Activated CD4-positive, alpha-beta T cell treated with anti-CD3 and anti-CD28 coated beads, Interleukin-2, amount 10 ng/mL, durations not matched to agents 7 days and 5 days (primary cell): ENCODE measurements around the gene PLD4. TPM values are rescaled to one million over a fixed set of nuclear protein-coding genes. Genes with fewer than 3 reads are reported as not detected.
"Not testable (repeated sequence)": the region's sequence is repeated elsewhere in the genome, so short reads cannot be mapped to it uniquely, and the experiment has no call there.

Source experiments
- CTCF ChIA-PET: fragments of 350-600 bp; sonication (Branson Sonifier 250); formaldehyde crosslinking; loops from one replicate; lab custom pipeline; 2021; ENCODE audit warnings: antibody characterized with exemption; lab: Charles Lee
- POLR2A ChIA-PET: fragments of 350-600 bp; sonication (Branson Sonifier 250); formaldehyde crosslinking; loops from one replicate; lab custom pipeline; 2021; ENCODE audit warnings: antibody characterized with exemption; lab: Charles Lee
- DNase-seq: peaks from one replicate; pipeline ENCODE4 v3.0.0-alpha.2; 2020
- H3K27ac Mint-ChIP-seq: one replicate; pipeline ENCODE4 v1.8.0; 2021; ENCODE audit warnings: mild to moderate bottlenecking, moderate library complexity, mixed read lengths
- H3K27me3 Mint-ChIP-seq: one replicate; pipeline ENCODE4 v1.8.0; 2021; ENCODE audit warnings: mixed read lengths
- H3K36me3 Mint-ChIP-seq: one replicate; pipeline ENCODE4 v1.8.0; 2021; ENCODE audit warnings: low read depth, mixed read lengths
- H3K4me1 Mint-ChIP-seq: one replicate; pipeline ENCODE4 v1.8.0; 2021; ENCODE audit warnings: mixed read lengths
- H3K4me3 Mint-ChIP-seq: one replicate; pipeline ENCODE4 v1.8.0; 2021; ENCODE audit warnings: mild to moderate bottlenecking, moderate library complexity, mixed read lengths
- H3K9me3 Mint-ChIP-seq: one replicate; pipeline ENCODE4 v1.8.0; 2021; ENCODE audit warnings: mixed read lengths
- total RNA-seq, 2 experiments: library from RNA; stranded (reverse); gene quantifications; one replicate each; pipeline ENCODE4 v1.2.3, GENCODE V29; 2021

PLD4 gene
- total RNA-seq, 2 experiments from 2014 or later: not detected

DNA sequence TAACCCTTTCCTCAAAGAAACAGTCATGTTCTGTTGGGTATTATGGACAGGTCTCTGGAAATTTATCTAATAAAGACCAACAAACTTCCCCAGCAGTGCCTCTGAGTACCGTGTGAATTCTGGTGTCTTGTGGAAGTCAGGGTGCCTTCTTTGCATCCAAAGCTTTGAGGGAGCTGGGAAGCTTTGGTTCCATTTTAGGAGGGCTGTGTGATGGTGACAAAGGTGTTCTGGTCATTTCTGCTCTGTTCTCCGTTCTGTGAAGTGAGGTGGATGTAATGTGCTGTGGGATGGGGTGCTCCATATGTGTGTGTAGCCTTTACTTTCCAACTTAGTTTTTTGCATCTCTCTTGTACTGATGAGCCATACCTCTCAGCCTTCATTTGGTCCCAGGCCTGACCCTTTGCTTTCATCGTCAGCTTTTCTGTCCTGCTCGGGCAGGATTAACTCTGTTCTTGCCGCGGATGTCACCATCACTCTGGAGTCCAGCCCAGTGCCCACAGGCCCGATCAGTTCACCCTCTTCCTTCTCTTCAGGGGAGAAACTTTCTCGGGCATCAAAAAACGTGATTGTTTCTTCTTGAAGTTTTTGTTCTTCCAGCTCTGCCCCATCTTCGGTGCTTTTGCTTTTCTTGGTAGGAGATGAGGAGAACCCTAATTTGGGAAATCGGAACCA is 13.2 kb downstream of the PLD4 start:
- Mint-ChIP-seq H3K9me3 (no peaks in the 10 kb centered on the region), H3K27me3 (peaks cover 33% of the 10 kb centered on the region), H3K4me1 (peaks cover 3% of the 10 kb centered on the region), H3K27ac (no peak overlapping the region), H3K36me3 (no peaks in the 10 kb centered on the region), H3K4me3 (no peak overlapping the region)
- no peak for DNase-seq
- POLR2A ChIA-PET: no interaction called here
- CTCF ChIA-PET: no interaction called here

DNA sequence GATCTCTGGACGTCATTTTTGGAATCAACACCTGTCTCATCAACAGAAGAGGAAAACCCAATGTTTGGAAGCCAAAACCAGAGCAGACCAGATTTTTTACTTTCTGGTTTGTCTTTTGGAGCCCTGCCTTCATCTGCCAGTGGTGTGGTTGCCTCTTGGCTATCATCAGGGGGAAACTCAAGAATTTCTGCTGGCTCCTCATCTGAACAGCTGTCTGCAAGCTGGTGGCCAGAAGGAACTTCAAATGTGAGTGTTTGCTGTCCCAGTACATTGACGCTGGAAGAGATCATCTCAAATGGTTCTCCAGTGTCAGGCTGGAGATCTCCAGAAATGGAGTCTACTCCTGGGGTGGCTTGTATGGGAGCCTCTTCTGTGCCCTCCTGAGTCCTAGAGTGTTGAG is 13.8 kb downstream of the PLD4 start:
- H3K36me3 Mint-ChIP-seq: no peaks in the 10 kb centered on the region
- H3K4me3 Mint-ChIP-seq: no peak overlapping the region
- H3K9me3 Mint-ChIP-seq: no peaks in the 10 kb centered on the region
- H3K4me1 Mint-ChIP-seq: peaks cover 3% of the 10 kb centered on the region
- POLR2A ChIA-PET: no interaction called here
- peaks cover 33% of the 10 kb centered on the region for H3K27me3 Mint-ChIP-seq
- no peak overlapping the region for H3K27ac Mint-ChIP-seq
- CTCF ChIA-PET: no interaction called here
- DNase-seq: no peak

DNA sequence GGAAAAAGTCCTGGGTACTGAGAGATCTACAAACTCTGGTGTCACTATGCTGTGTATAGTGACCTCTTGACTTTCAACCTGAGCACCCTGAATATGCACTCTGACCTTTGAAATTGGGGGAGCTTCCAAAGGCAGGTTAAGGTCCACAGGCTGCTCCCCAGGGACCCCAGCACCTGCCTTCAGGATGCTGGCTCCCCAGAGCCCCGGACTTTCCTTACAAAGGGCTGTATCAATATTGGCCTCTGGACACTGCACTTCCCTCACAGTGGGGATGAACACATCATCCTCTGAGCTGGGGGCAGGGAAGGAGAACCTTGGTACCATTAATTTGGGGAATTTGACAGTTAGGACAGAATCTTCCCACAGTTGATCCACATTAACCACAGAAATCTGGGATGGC is 14.3 kb downstream of the PLD4 start:
- Mint-ChIP-seq H3K27me3 (peaks cover 32% of the 10 kb centered on the region), H3K9me3 (no peaks in the 10 kb centered on the region), H3K36me3 (no peaks in the 10 kb centered on the region), H3K4me1 (peaks cover 3% of the 10 kb centered on the region), H3K4me3 (no peak overlapping the region), H3K27ac (no peak overlapping the region)
- no peak for DNase-seq
- ChIA-PET POLR2A (no interaction called here), CTCF (no interaction called here)

DNA sequence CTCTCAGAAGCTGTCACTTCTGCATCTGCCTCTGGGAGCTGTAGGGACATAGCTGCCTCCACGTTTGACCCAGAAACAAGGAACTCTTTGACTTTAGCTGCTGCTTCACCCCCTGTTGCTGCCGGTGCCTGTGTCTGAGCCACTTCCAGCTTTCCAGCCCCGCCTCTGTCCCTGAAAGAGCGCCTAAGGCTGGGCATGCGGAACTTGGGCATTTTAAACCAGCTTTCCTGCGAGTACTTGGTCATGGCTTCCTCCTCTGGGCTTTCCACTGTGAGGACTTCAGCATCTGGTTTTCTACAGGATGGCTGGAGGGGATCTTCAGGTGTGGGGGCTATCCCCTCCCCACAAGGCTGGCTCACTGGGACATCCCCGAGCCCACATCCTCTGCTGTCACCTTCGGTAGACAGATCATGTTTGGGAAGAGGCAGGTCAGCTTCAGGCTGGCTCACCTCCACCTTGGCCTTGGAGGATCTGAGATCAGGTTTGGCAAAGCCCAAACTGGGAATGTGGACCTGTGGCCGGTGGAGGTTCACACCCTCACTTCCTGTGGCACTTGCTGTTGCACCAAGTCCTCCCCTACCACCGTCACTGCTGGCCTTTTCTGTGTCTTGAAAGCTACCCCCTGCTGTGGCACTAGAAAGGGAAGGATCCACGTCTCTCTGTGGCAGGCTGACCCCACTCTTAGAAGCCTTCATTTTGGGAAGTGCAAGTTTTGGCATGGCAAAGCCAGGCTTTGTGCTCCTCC is 15.2 kb downstream of the PLD4 start:
- Mint-ChIP-seq H3K4me1 (no peaks in the 10 kb centered on the region), H3K36me3 (no peaks in the 10 kb centered on the region), H3K9me3 (no peaks in the 10 kb centered on the region), H3K27ac (no peak overlapping the region), H3K4me3 (no peak overlapping the region), H3K27me3 (peaks cover 23% of the 10 kb centered on the region)
- CTCF ChIA-PET: no interaction called here
- DNase-seq: no peak
- POLR2A ChIA-PET: no interaction called here

DNA sequence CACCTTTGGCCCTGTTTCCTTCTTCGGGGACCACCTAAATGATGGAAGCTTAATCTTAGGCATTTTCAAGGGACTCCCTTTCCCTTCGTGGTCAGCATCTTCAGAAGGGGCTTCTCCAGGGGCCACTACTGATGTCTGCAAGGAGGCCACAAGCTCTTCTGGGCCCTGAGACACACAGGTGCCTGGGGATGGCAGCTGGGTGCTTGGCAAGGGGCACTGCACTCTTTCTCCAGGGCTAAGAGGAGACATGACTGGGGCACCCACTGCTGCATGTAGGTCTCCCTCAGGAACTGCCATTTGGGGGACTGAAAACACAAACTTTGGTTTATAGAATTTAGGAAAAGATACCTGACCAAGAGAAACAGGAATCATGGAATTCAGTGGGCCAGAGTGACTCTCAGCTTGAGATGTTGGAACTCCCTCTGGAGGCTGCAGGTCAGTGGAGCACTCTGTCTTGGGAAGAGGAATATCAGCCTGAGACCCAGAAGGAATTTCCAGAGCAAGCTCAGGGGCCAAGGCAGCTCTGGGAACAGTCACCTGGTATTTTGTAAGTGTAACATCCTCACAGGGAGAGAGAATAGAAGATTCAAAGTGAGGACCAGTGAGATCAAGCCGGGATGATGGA is 16.0 kb downstream of the PLD4 start:
- H3K4me3 Mint-ChIP-seq: no peak overlapping the region
- peaks cover 18% of the 10 kb centered on the region for H3K27me3 Mint-ChIP-seq
- H3K27ac Mint-ChIP-seq: no peak overlapping the region
- DNase-seq: no peak
- H3K9me3 Mint-ChIP-seq: no peaks in the 10 kb centered on the region
- H3K36me3 Mint-ChIP-seq: no peaks in the 10 kb centered on the region
- ChIA-PET CTCF (no interaction called here), POLR2A (no interaction called here)
- H3K4me1 Mint-ChIP-seq: no peaks in the 10 kb centered on the region

DNA sequence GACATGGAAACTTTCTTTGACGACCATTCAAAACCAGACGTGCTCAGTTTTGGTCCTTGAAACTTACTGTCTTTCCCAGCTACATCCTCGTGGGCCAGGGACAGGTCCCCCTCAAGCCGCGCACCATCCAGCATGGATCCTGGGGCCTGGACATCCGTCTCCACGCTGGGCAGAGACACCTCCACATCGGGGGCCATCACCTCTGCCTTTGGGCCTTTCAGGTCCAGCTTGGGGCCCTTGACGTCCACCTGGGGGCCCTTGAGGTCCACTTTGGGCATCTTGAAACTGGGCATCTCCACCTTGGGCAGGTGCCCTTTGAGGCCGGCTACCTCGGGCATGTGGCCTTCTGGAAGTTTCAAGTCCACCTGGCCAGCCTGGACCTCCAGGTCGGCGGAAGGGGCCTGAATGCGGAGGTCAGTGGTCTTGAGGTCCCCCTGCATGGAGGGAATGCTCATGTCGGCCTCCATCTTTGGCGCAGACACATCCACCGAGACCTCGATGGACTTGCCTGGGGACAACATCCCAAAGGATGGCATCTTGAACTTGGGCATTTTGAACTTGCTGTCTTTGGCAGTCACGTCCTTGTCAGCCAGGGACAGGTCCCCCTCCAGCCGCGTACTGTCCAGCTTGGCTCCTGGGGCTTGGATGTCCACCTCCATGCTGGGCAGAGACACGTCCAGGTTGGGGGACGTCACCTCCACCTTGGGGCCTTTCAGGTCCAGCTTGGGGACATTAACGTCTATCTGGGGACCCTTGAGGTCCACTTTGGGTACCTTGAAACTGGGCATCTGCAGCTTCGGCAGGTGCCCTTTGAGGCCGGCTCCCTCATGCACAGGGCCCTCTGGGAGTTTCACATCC is 17.1 kb downstream of the PLD4 start:
- H3K36me3 Mint-ChIP-seq: no peaks in the 10 kb centered on the region
- ChIA-PET POLR2A (no interaction called here), CTCF (no interaction called here)
- H3K27me3 Mint-ChIP-seq: peaks cover 18% of the 10 kb centered on the region
- no peak overlapping the region for H3K4me3 Mint-ChIP-seq
- H3K4me1 Mint-ChIP-seq: no peaks in the 10 kb centered on the region
- no peaks in the 10 kb centered on the region for H3K9me3 Mint-ChIP-seq
- H3K27ac Mint-ChIP-seq: no peak overlapping the region
- no peak for DNase-seq

DNA sequence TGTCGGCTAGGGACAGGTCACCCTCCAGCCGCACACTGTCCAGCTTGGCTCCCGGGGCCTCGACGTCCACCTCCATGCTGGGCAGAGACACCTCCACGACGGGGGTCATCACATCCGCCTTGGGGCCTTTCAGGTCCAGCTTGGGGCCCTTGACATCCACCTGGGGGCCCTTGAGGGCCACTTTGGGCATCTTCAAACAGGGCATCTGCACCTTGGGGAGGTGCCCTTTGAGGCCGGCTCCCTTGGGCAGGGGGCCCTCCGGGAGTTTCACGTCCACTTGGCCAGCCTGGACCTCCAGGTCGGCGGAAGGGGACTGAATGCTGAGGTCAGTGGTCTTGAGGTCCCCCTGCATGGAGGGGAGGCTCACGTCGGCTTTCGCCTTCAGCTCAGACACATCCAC is 17.9 kb downstream of the PLD4 start:
- no peaks in the 10 kb centered on the region for H3K36me3 Mint-ChIP-seq
- no peak overlapping the region for H3K27ac Mint-ChIP-seq
- H3K27me3 Mint-ChIP-seq: peaks cover 11% of the 10 kb centered on the region
- DNase-seq: no peak
- no peaks in the 10 kb centered on the region for H3K4me1 Mint-ChIP-seq
- POLR2A ChIA-PET: no interaction called here
- no peaks in the 10 kb centered on the region for H3K9me3 Mint-ChIP-seq
- H3K4me3 Mint-ChIP-seq: no peak overlapping the region
- CTCF ChIA-PET: no interaction called here

DNA sequence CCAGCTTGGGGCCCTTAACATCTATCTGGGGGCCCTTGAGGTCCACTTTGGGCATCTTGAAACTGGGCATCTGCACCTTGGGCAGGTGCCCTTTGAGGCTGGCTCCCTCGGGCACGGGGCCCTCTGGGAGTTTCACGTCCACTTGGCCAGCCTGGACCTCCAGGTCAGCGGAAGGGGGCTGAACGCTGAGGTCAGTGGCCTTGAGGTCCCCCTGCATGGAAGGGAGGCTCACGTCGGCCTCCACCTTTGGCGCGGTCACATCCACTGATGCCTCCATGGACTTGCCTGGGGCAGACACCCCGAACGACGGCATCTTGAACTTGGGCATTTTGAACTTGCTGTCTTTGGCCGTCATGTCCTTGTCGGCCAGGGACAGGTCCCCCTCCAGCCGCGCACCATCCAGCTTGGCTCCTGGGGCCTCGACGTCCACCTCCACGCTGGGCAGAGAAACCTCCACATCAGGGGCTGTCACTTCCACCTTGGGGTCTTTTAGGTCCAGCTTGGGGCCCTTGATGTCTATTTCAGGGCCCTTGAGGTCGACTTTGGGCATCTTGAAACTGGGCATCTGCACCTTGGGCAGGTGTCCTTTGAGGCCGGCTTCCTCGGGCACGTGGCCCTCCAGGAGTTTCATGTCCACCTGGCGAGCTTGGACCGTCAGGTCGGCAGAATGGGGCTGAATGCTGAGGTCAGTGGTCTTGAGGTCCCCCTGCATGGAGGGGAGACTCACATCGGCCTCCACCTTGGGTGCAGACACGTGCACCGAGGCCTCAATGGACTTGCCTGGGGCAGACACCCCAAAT is 18.7 kb downstream of the PLD4 start:
- H3K27ac Mint-ChIP-seq, DNase-seq, CTCF ChIA-PET, H3K27me3 Mint-ChIP-seq, H3K4me1 Mint-ChIP-seq, POLR2A ChIA-PET, H3K4me3 Mint-ChIP-seq, H3K9me3 Mint-ChIP-seq, H3K36me3 Mint-ChIP-seq: not testable (repeated sequence)

DNA sequence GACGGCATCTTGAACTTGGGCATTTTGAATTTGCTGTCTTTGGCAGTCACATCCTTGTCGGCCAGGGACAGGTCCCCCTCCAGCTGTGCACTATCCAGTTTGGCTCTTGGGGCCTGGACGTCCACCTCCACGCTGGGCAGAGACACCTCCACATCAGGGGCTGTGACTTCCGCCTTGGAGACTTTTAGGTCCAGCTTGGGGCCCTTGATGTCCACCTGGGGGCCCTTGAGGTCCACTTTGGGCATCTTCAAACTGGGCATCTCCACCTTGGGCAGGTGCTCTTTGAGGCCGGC is 19.3 kb downstream of the PLD4 start:
- CTCF ChIA-PET, H3K4me3 Mint-ChIP-seq, H3K4me1 Mint-ChIP-seq, H3K36me3 Mint-ChIP-seq, H3K9me3 Mint-ChIP-seq, H3K27ac Mint-ChIP-seq, POLR2A ChIA-PET, DNase-seq, H3K27me3 Mint-ChIP-seq: not testable (repeated sequence)

DNA sequence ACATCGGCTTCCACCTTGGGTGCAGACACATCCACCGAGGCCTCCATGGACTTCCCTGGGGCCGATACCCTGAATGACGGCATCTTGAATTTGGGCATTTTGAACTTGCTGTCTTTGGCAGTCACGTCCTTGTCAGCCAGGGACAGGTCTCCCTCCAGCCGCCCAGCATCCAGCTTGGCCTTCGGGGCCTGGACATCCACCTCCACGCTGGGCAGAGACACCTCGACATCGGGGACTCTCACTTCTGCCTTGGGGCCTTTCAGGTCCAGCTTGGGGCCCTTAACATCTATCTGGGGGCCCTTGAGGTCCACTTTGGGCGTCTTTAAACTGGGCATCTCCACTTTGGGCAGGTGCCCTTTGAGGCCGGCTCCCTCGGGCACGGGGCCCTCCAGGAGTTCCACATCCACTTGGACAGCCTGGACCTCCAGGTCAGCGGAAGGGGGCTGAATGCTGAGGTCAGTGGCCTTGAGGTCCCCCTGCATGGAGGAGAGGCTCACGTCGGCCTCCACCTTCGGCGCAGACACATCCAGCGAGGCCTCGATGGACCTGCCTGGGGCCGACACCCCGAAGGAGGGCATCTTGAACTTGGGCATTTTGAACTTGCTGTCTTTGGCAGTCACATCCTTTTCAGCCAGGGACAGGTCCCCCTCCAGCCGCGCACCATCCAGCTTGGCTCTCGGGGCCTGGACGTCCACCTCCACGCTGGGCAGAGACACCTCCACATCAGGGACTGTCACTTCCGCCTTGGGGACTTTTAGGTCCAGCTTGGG is 19.9 kb downstream of the PLD4 start:
- POLR2A ChIA-PET, H3K36me3 Mint-ChIP-seq, H3K9me3 Mint-ChIP-seq, H3K27ac Mint-ChIP-seq, H3K4me3 Mint-ChIP-seq, H3K27me3 Mint-ChIP-seq, DNase-seq, CTCF ChIA-PET, H3K4me1 Mint-ChIP-seq: not testable (repeated sequence)

DNA sequence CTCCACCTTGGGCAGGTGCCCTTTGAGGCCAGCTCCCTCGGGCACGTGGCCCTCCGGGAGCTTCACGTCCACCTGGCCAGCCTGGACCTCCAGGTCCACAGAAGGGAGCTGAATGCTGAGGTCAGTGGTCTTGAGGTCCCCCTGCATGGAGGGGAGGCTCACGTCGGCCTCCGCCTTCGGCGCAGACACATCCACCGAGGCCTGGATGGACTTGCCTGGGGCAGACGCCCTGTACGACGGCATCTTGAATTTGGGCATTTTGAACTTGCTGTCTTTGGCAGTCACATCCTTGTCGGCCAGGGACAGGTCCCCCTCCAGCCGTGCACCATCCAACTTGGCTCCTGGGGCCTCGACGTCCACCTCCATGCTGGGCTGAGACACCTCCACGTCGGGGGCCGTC is 20.6 kb downstream of the PLD4 start:
- H3K27ac Mint-ChIP-seq, H3K4me1 Mint-ChIP-seq, DNase-seq, H3K36me3 Mint-ChIP-seq, H3K4me3 Mint-ChIP-seq, H3K9me3 Mint-ChIP-seq, POLR2A ChIA-PET, CTCF ChIA-PET, H3K27me3 Mint-ChIP-seq: not testable (repeated sequence)
